Measurements from ENCODE around the gene PITPNM1.

The PITPNM1 gene

GRCh38 chr11:67504005-67504949 lies 886 bp downstream of the PITPNM1 start:
- no peak for DNase-seq (ENCODE audit: low read depth in 2 of 3, low spot score in 1 of 3)

GRCh38 chr11:67503119-67504004 lies 1.8 kb downstream of the PITPNM1 start:
- DNase-seq (ENCODE audit: low read depth in 2 of 3, low spot score in 1 of 3) = no peak

DNA sequence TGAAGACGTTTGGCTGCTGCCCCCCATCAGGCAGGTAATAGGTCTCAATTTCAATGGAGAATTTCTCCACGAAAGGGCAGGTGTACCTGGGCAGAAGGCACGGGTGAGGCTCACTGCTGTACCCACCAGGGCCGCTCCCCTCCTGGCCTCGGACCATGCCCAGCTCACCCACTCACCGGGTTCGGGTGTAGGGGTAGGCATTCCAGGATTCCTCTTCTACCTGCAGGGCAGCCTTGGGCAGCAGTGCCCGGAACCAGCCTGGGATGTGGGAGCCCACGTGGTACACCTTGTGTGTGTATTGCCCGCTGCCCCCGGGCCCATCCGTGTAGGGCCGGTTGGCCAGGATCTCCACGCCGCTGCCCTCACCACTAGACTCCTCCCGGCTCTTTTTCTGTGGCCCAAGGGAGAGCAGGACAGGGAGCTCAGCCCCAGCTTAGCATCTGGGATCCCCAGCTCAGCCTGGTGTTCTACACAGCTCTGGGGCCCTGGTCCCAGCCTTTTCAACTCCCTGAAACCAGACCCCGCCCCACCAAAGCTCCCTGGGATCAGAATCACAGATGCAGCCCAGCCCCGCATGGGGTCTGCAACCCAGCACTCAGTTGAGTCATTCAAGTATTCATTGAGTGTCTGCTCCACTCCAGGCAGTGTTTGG lies 2.7 kb downstream of the PITPNM1 start:
- DNase-seq (ENCODE audit: low read depth in 2 of 3, low spot score in 1 of 3) = no peak

GRCh38 chr11:67501854-67502253 lies 3.3 kb downstream of the PITPNM1 start:
- DNase-seq (ENCODE audit: low read depth in 2 of 3, low spot score in 1 of 3) = no peak

GRCh38 chr11:67500831-67501715 lies 4.1 kb downstream of the PITPNM1 start:
- no peak for DNase-seq (ENCODE audit: low read depth in 2 of 3, low spot score in 1 of 3)

DNA sequence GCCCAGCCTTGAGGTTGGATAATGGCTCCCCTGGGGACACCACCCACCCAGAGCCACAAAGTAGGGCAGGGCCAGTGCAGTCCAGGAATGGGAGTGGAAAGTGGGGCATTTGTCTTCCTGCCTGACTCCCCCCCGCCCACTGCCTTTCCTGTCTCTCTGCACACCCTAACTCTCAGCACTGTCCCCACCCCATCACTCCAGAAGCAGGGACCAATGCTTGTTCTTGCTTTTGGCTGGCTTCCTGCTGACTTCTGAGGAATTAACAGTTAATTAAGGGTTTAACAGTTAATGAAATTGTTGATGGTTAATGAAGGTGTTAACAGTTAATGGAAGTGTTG lies 4.7 kb downstream of the PITPNM1 start:
- no peak for DNase-seq (ENCODE audit: low read depth in 2 of 3, low spot score in 1 of 3)

GRCh38 chr11:67499808-67500483 lies 5.2 kb downstream of the PITPNM1 start:
- no peak for DNase-seq (ENCODE audit: low read depth in 2 of 3, low spot score in 1 of 3)

DNA sequence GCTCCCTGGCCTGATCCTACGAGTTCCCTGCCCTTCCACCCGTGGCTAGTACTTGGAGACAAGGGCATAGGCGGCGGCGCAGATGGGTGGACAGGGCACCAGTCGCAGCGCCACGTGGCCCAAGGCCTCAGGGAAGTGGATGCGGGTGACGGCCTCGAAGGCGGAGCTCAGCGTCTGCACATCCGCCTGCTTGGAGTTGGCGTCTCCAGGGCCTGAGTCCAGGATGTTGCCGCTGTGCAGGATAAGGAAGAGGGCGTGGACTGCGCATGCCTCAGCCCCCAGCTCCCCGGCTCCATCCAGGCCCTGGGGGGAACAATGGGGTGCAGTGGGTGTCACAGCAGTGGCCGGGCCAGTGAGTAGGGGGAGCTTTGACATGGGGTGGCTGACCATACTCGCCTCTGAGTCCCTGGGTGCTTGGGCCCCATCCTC lies 6.6 kb downstream of the PITPNM1 start:
- DNase-seq (ENCODE audit: low read depth in 2 of 3, low spot score in 1 of 3) = no peak

- no peak for DNase-seq (ENCODE audit: low read depth in 2 of 3, low spot score in 1 of 3)
Observed at GRCh38 chr11:67497656-67498291, 7.4 kb downstream of the PITPNM1 start.

DNA sequence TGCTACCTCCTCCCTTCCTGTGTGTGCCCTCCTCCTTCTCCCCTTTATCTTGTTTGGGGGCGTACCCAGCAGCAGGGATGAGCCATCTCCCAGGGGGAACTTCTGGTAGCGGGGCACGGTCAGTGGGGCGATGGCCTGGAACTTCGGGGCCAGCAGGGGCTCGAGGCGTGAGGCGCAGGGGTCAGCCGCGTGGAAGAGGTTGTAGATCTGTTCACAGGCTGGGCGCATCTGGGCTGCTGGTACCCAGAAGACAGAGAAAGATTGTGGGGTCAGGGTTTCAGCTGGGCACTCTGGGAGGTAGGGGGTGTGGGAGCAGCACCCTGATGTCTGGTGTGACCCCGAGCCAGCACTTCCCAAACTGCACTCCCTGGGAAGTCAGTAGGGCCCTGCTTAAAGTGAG lies 9.1 kb downstream of the PITPNM1 start:
- DNase-seq (ENCODE audit: low read depth in 2 of 3, low spot score in 1 of 3) = no peak

GRCh38 chr11:67495234-67496005 lies 9.7 kb downstream of the PITPNM1 start:
- no peak for DNase-seq (ENCODE audit: low read depth in 2 of 3, low spot score in 1 of 3)

- no peak for DNase-seq (ENCODE audit: low read depth in 2 of 3, low spot score in 1 of 3)
Observed at GRCh38 chr11:67494371-67495233, 10.6 kb downstream of the PITPNM1 start.

DNA sequence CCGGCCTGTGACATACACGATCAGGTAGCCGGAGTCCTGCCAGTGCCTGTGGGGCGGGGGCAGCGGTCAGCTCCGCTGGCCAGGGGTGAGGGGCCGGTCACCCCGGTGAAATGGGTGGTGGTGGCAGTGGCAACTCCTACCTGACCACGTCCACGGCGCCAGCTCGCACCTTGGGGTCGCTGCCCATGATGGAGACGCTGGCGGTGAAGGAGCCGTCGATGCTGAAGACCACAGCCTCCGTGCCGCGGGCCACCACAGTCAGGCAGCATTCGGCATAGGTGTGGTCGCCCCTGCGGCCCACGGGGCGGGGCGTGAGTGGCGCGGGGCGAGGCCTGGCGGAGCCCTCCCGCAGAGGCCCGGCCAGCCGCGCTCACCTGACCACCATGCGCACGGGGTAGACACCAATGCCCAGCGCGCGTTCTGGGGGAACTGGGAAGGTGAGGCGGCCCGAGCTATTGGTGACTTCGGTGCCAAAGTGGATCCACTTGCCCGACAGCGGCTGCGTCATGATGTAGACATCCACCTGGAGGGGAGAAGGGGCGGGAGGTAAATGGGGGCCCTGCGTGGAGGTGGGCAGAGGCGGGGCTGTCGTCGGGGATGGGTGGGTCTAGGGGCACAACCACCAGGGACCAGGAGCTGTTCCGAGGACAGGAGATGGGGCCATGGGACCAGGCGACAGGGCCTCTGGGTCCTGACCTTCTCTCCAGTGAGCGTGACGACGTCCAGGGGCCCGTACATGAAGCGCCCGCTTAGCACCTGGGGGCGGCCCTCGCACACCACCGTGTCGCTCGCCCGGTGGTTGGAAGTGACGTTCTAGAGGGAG lies 11.4 kb downstream of the PITPNM1 start:
- DNase-seq (ENCODE audit: low read depth in 2 of 3, low spot score in 1 of 3) = no peak

DNA sequence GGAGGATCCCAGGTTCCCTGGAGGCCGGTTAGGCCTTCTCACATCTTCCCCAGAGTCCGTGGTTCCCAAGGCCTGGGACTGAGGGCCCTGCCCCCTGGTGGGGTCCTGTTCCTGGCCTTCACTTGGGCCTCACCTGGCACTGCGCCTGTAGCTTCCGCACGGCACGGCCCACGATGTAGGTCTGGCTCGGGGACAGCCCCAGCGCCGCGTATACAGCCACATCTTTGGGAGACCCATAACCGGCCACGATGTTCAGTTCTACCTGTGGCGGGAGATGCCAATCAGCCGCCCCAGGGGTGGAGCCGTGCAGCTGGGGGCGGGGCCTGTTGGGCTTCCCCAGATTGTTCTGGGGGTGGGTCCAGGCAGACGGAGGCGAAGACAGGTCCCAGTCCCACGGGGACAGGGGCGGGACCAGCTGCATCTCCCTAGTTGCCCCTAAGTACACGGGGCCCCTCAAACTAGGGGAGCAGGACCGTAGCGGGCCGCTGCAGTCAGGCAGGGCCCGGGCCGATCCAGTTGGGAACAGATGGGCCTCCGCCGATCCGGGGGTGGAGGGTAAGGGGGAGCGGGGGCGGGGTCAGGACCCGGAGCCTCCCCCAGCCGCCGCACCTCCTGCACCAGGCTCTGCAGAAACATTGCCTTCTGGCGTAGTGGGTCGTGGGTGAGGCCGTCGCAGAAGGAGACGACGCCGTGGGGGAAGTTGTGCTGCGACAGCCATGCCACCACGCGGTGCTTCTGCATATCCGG lies 12.2 kb downstream of the PITPNM1 start:
- no peak for DNase-seq (ENCODE audit: low read depth in 2 of 3, low spot score in 1 of 3)

DNA sequence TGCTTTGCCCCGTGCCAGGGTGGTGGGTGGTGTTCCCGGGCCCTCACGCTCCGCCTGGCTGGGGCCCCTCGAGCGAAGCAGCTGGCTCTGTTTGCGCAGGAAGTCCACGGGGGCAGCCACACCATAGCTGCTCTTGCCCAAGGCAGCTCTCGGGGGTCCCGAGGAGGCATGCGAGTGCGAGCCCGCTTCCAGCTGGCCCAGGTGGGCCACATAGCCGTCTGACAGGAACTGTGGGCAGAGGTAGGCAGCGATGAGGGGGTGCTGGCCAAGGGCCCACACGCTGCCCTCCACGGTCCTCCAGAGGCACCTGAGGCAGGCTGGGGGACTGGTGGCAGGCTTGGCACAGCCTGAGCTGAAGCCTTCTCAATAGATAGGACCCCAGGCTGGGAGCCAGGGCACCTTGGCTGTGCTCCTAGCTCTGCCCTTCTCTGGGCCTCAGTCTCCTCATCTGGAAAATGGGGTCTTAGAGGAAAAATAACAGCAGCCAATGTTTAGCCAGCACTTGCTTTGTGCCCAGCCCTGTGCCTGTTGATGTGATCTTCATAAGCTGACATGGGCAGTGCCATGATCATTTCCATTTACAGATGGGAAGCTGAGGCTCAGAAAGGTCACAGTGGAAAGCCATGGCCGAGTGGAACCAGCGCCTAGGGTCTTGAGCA lies 13.0 kb downstream of the PITPNM1 start:
- no peak for DNase-seq (ENCODE audit: low read depth in 2 of 3, low spot score in 1 of 3)
